Measurements from ENCODE around the gene MAGEF1. TPM values are rescaled to one million over a fixed set of nuclear protein-coding genes. Genes with fewer than 3 reads are reported as not detected.

The MAGEF1 gene
- total and polyA plus RNA-seq, 2 donors (not counting 1 experiment from before 2014, with no cell fraction given), result 9.5 to 26.2 TPM

DNA sequence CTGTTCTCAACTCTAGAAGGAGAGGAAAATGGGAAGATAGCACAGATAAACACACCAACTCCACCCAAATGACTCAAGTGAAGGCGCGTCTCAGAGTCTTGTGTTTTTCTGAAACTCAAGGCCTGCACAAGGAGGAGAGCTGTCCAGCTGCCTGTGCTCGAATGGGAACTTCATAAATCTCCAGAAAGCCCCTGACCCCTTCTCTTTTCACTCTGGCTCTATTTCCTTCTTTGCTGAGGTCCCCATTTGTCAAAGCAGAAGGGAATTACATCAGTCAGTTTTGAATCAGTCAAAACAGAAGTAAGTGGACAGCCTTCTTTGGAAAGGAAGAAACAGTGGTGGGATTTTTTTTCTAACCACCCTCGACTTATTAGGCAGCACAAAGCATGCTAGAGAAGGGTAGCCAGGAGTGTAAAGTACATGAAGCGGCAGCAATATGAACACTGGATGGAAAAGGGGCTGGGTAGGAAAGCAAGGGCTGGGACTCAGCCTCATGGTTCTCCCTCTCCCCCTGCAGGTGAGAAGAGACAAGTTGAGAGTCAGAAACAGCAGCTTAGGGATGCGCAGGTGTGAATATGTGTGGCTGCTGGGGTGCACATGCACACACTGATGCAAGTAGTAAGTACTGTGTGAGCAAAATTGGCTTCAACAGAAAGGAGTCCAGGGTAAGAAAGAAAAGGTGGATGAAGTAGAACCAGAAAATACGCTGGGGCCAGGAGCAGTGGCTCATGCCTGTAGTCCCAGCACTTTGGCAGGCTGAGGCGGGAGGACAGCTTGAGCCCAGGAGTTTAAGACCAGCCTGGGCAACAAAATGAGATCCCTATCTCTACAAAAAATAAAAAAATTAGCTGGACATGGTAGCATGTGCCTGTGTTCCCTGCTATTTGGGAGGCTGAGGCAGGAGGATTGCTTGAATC lies 36.6 kb upstream of the MAGEF1 start:
- H3K4me3 ChIP-seq (ENCODE audit: control extremely low read depth in 1 of 5, extremely low read depth in 1 of 5, insufficient read depth in 1 of 5, low read depth in 2 of 5, low read length in 4 of 5), result no peak overlapping the region
- intact Hi-C loops (cut with micrococcal nuclease), result no loop called here
- ATAC-seq (ENCODE audit: low read depth) (no peak), DNase-seq (no peak)
- Mint-ChIP-seq H3K9me3 (ENCODE audit: insufficient read depth) (no peaks in the 10 kb centered on the region), H3K27me3 (peaks cover 20% of the 10 kb centered on the region), H3K4me1 (peaks cover 2% of the 10 kb centered on the region), H3K27ac (no peak overlapping the region), H3K4me3 (no peak overlapping the region)
- H3K4me2 ChIP-seq (replicated peaks; ENCODE audit: low read depth, low read length, poor library complexity, severe bottlenecking), result no peak overlapping the region
- H3K27me3 ChIP-seq (replicated peaks in 1 of 4; ENCODE audit: control extremely low read depth in 1 of 4, control insufficient read depth in 3 of 4, insufficient read depth in 4 of 4, low read length in 3 of 4), result peaks cover 0 to 9% (median 1%) of the 10 kb centered on the region in 4 experiments
- no peaks in the 10 kb centered on the region for H3K4me1 ChIP-seq (ENCODE audit: control insufficient read depth in 2 of 2, insufficient read depth in 2 of 2, low read length in 2 of 2)
- H3K9ac ChIP-seq (ENCODE audit: low read length), result no peak overlapping the region
- POLR2A ChIA-PET, result no interaction called here
- H2AFZ ChIP-seq (ENCODE audit: insufficient read depth, low read depth, low read length, poor library complexity, severe bottlenecking), result no peak overlapping the region
- 70% methylated on average over 3 of the region's 8 CpGs for WGBS (ENCODE audit: insufficient coverage)
- no peaks in the 10 kb centered on the region for H3K79me2 ChIP-seq (ENCODE audit: control insufficient read depth, insufficient read depth, low read length)
- TF ChIP-seq EZH2 (IDR thresholded peaks at IDR 0.05; ENCODE audit: borderline replicate concordance, insufficient read depth, low read depth, low read length, poor library complexity, severe bottlenecking), result no peak
- TF ChIP-seq, protein P1, sequence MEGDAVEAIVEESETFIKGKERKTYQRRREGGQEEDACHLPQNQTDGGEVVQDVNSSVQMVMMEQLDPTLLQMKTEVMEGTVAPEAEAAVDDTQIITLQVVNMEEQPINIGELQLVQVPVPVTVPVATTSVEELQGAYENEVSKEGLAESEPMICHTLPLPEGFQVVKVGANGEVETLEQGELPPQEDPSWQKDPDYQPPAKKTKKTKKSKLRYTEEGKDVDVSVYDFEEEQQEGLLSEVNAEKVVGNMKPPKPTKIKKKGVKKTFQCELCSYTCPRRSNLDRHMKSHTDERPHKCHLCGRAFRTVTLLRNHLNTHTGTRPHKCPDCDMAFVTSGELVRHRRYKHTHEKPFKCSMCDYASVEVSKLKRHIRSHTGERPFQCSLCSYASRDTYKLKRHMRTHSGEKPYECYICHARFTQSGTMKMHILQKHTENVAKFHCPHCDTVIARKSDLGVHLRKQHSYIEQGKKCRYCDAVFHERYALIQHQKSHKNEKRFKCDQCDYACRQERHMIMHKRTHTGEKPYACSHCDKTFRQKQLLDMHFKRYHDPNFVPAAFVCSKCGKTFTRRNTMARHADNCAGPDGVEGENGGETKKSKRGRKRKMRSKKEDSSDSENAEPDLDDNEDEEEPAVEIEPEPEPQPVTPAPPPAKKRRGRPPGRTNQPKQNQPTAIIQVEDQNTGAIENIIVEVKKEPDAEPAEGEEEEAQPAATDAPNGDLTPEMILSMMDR (IDR thresholded peaks at IDR 0.05), result no peak
- CTCF ChIA-PET, result interaction anchor here (0.5 to 1.3 kb wide), 2 partner anchors 186 to 193 kb away, joined by 3 to 4 read pairs; no protein-coding TSS in a partner anchor
- no peaks in the 10 kb centered on the region for H4K20me1 ChIP-seq (ENCODE audit: control insufficient read depth, insufficient read depth, low read length, poor library complexity, severe bottlenecking)
- no peaks in the 10 kb centered on the region for H3K36me3 ChIP-seq (replicated peaks in 1 of 2; ENCODE audit: control extremely low read depth in 1 of 2, control insufficient read depth in 1 of 2, extremely low read depth in 1 of 2, insufficient read depth in 2 of 2, low read length in 1 of 2)
- no peak overlapping the region for H3K27ac ChIP-seq (ENCODE audit: low read length in 2 of 2)
- no peaks in the 10 kb centered on the region for H3K9me3 ChIP-seq (ENCODE audit: control extremely low read depth in 1 of 3, control insufficient read depth in 2 of 3, insufficient read depth in 1 of 3, low read length in 2 of 3)
